ENCODE measurements around the gene CAMTA1.
A peak's percentile ranks its signal among the peaks of the same experiment; 100 is the strongest.
"Not testable (repeated sequence)": the region's sequence is repeated elsewhere in the genome, so short reads cannot be mapped to it uniquely, and the experiment has no call there.

CAMTA1 gene

DNA sequence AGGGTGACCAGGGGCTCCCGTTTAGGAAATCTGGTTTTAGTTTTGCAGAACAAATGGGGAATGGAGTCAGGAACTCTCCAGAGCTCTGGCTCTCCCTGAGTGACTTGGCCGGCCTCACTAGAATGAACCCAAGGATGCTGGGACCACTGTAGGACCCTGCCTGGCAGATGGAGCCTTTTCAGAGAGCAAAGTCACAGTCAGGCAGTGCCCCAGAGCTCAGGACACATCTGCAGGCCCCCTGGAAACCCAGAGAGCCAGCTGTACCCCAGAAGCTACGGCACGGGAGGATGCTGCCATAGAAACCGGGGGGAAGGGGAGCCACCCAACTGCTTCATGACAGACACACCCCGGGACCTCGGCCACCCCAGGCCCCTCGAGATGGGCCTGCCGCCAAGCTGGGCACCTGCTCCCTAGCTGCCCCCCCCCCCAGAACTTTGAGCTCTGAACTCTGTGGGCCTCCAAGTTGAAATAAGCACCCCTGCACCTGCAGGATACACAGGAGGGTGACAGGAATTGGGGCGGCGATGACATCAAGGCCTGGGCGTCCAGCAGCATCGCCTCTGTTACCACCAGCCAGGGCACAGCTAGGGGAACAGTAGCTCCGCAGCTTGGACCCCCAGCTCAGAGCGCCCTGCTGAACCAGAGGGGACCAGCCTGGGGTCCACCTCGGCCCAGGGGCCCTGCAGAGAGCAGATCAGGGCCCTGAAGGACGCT lies 894.1 kb downstream of the CAMTA1 start:
- no peak for DNase-seq (ENCODE audit: low read depth)

DNA sequence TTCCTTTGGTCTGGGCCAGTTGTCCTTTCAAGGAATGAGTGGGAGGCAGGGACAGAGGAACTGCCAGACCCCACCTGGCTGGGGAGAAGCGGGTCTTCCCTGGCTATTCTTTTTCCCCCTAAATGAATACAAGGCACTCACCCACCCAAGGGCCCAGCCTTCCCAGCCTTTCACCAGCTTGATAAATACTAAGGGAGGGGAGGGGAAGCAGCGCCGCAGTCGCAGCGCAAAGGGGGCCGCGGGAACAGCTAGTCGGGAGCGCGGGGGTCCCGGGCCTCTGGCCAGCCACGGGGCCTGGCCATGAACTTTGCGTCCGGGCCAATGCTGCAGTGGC lies 894.6 kb downstream of the CAMTA1 start:
- DNase-seq (ENCODE audit: low read depth), result no peak

DNA sequence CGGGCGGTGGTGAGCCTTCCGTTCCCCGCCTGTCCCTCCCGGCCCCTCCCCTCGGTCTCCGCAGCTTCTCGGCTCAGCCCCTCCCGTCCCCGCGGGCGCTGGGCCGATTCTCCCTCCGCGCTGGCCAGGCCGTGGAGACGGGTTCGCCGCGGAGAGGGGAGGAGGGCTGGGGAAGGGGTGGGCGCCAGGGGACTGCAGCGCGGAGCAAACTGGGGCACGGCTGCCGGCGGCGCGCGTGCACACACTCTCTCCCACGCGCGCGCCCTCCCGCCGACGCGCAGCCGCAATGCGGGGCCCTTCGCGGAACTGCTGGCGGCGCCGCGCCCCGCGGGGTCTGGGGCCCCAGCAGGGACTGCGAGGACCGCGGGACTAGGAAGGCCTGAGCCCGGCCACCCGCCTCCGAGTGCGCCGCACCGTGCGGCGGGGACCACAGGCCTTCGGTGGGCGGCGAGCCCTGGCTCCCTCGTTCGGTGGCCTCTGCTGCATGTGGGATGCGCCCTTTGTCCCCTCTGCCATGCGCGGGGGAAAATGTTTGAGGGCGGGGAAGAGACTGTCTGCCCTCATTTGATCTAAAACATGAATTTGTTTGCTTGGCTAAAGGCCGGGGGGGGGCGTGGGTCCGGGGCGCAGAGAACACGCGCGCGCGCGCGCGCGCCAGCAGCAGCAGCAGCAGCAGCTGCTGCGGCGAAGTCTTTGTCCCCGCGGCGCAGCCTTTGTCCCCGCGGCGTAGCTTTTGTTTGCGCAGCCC lies 895.1 kb downstream of the CAMTA1 start:
- DNase-seq (ENCODE audit: low read depth), result peak; percentile 22

DNA sequence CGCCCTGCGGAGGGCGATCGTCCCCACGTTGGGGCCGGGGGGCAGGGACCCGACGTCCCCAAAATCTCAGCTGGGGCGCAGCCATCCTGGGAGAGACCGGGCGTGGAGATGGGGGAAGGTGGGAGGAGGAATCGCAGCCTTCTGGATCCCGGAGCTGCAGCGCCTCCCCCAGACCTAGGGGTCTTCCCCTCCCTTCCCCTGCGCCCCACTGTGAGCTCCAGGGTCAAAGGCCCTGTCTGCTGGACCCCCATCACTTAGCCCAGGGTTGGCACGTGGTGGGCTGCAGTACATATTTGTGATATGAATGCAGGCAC lies 895.7 kb downstream of the CAMTA1 start:
- DNase-seq (ENCODE audit: low read depth), result no peak

DNA sequence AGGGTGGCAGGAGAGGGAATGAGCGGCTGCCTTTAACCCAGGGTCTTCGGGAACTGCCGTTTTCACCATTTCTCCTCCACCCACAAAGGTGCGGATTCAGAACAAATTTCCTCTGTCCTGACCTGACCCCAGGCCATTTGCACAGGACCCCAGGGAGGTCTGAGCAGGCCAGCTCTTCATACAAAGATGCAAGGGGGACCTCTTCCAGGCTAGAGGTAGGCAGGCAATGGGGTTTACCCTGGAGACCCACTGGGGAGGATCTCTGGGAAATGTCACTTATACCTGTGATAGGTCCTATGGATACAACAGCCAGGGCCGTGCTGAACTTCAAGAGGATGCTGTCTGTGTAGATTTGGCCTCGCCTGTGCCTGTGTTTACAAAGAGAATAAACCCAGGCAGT lies 896.1 kb downstream of the CAMTA1 start:
- no peak for DNase-seq (ENCODE audit: low read depth)

DNA sequence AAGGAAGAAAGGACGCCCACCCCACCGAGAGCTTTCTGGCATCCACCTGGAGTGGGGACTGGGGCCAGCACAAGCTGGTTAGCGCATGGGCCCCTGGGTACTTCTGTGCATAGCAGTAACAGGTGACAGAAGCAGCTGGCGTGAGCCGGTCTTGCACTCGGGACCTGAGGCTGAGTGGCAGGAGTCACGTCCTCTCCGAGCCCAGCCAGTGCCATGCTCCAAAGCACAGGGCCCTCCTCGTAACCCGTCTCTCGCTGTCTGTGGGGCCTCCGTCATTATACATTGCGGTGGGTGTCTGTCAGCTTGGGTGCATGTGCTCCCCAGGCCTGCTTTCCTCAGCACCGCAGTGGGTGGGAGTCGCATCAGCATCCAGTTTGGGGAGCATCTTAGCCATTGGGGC lies 898.3 kb downstream of the CAMTA1 start:
- no peak for DNase-seq (ENCODE audit: low read depth)

DNA sequence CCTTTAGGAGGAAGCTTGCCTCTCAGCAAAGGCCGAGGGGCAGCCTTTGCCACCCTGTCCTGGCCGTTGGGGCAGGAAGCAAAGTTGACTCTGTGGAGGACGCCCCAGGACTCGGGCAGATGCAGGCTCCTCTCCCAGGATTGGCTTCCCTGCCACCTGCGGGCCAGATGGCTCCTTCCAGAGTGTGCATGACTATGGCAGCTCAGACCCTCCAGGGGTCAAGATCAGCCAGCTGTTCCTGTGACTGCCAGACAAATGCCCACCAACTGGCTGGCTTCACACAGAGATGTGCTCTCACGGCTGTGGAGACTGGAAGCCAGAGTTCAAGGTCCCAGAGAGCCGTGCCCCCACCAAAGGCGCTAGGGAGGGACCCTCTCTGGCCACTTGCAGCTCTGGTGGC lies 898.9 kb downstream of the CAMTA1 start:
- no peak for DNase-seq (ENCODE audit: low read depth)

DNA sequence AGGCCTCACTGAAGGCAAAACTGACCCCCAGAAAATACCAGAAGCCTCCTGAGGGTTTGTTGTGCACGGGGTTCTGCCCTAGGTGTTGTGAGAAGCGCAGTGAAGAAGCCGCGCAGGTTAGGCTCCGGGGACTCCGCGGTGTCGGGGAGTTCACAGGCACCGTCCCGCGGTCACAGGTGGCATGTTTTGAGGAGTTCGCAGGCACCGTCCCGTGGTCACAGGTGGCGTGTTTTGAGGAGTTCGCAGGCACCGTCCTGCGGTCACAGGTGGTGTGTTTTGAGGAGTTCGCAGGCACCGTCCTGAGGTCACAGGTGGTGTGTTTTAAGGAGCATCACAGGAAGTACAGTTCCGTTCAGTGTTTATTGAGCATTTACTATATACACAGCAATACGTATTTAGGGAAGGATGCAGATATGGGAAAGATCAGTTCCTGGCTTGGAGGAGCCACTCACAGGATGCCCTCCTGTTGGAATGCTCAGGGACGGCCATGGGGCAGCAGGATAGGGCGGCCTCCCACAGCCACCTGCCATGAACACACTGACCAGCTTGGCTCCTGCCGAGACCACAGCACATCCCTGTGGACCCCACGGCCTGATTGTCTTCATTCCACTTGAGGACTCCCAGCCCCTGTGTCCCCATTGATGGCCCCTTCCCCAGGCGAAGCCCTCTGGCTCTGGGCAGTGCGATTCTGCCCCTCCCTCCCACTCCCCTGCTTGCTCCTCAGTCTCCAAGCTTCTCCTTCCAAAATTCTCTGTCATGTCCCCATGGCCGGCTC lies 899.8 kb downstream of the CAMTA1 start:
- no peak for DNase-seq (ENCODE audit: low read depth)

DNA sequence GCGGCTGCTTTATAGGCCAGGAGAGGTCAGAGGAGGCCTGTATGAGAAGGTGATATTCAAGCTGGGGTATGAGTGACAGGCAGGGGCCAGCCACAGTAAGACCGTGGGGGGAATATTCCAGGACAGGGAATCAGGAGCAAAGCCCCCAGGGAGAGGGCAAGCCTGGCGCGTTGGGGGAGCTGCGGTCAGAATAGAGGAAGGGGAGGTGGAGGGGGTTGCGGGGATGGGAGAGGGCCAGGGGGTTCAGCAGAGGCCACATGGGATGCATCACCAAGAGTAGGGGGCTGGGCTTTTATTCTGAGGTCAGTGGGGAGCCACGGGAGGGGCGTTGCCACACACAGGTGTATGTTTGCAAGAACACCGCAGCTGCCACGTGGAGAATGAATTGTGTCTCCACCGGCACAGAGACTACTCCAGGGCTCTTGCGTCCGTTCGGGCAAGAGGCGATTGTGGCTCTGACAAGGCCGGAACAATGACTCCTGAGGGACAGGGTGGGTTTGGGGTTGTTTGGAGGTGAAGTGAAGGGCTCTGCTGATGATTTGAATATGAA lies 901.1 kb downstream of the CAMTA1 start:
- no peak for DNase-seq (ENCODE audit: low read depth)

DNA sequence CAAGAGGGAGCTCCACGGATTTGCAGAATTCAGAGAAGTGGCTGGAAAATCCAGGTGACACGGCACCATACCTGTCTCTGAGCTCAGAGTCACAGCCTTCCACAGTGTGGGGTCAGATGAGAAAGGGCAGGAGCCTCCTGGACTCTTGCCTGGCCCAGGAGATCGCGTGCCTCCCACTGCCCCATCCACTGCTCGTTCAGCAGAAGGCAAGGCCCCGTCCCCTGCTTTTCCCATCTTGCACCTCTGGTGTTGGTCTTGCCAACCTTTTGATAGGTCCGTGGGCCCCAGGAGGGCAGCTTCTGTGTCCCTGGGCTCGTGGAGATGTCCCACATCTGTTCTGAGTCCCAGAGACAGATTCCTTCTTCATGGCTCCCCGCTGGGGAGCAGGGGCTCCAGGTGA lies 902.2 kb downstream of the CAMTA1 start:
- DNase-seq (ENCODE audit: low read depth), result no peak

DNA sequence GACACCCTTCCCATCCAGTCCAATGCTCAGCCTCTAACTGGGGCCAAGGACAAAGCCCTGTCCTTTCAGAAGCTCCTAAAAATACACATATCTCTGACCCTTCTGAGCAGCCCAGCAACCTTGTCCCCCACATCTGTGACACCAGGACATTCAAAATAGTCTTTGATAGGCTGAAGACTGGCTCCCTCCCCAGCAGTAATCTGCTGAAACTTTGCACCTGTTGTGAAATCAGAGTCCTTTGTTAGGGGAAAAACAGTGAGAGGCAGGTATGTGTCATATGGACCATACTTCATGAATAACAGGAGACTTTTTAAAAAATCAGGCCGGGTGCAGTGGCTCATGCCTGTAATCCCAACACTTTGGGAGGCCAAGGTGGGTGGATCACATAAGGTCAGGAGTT lies 903.4 kb downstream of the CAMTA1 start:
- no peak for DNase-seq (ENCODE audit: low read depth)

DNA sequence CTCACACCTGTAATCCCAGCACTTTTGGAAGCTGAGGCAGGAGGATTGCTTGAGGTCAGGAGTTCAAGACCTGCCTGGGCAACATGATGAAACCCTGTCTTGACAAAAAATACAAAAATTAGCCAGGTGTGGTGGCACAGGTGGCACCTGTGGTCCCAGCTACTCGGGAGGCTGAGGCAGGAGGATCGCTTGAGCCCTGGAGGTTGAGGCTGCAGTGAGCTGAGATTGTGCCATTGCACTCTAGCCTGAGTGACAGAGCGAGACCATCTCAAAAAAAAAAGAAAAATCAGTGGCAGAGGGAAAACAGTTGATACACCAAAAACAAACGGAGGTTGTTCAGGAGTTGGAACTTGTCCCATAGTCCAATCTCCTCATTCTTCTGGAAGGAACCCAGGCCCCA lies 904.1 kb downstream of the CAMTA1 start:
- not testable (repeated sequence) for DNase-seq (ENCODE audit: low read depth)

DNA sequence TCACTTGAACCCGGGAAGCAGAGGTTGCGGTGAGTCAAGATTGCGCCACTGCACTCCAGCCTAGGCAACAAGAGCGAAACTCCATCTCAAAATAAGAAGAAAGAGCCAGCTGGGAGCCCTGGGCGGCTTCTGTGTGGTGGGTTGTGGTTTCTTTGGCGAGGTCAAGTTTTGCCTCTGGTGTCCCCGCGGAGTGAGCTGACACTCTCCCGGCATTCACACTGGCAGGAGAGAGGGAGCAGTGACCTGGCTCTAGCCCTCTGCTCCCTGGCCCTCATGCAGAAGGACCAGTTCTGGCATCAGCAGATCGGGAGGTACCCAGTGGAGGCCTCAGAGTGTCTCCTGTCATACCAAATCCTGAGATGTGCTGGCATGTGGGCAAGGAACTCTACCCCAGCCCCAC lies 904.8 kb downstream of the CAMTA1 start:
- DNase-seq (ENCODE audit: low read depth), result no peak

DNA sequence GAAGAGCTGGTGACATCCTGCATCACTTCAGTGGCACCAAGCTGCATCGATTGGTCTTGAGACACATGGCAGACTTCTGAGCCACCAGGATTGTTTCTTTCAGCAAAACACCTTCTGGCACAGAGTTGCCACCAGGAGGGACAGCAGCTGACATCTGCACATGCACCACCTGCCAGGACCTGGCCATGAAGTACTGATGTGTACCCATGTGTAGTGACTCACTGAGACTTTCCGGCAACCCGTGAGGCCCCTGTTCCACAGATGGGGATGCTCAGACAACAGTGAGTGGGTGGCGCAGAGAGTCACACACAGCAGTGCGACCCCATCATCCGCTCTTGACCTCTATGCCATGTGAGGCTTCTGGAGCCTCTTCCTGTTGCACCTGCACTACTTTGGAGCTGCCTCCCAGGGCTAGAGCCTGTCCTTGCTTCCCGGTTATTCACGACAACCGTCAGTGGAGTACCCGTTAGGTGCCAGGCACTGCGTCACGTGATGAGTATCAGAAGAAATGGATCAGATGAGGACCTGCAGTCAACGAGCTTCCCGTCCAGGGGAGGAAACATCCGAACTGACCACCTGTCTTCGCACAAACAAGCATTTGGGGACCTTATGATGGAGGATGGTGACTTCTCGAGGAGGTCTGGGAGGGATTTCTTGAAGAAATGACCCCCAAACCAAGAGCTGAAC lies 905.4 kb downstream of the CAMTA1 start:
- DNase-seq (ENCODE audit: low read depth), result no peak

DNA sequence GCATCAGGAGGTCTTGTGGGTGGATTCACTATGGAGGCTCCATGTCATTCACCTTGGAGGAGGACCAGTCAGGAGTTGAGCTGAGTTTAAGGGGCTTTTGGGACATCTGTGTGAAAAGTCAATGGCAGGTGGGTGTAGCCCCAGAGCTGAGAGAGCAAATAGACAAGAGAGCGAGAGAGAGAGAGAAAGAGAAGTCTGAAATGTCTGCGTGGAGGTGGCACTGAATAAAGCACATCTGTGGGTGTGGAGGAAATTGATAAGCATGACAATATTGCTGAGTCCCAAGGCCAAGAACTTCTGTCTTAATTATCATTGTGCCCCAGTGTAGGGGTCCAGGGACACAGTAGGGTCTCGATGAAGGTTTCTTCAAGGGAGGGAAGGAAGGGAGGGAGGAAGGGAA lies 906.3 kb downstream of the CAMTA1 start:
- DNase-seq (ENCODE audit: low read depth), result no peak

DNA sequence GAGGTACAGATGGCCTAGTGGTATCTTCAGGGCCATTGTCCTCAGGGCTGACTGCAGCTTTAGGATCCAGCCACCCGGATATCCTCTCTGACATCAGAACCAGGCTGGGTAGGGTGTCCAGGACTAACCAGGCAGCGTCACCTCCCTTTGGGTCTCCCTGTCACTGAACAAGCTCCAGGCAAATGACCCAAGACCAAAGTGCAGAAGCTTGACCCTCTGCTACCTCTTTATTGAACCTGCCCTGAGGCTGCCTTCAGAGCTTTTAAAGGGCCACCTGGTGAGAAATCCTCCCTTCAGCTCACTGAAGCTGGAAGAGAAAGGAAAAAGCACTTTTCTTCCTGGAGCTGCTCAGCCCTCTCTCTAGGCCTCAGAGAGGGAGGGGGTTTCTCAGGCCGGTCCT lies 906.8 kb downstream of the CAMTA1 start:
- DNase-seq (ENCODE audit: low read depth), result no peak

DNA sequence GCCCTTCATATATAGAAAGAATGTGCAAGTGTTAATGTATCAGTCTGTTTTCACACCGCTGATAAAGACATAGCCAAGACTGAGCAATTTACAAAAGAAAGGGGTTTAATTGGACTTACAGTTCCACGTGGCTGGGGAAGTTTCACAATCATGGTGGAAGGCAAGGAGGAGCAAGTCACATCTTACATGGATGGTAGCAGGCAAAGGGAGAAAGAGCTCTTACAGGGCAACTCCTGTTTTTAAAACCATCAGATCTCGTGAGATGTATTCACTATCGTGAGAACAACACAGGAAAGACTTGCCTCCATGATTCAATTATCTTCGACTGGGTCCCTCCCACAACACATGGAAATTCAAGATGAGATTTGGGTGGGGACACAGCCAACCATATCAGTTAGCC lies 907.8 kb downstream of the CAMTA1 start:
- not testable (repeated sequence) for DNase-seq (ENCODE audit: low read depth)

DNA sequence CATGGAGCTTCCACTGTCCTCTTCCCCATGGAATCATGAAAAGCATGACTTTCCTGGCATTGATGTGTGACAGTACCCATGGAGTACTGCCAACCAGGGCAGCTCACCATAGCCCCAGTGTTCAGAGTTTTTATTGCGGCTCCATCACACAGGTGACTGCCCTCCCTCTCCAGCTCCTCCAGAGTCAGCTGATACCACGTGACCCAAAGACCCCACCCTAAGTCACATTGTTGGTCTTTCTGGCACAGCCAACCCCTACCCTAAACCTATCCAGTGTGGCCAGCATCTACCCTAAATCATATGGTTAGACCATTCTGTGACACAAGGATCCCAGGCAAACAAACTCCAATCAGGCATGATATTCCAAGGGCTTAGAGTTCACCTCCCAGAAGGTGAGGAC lies 908.4 kb downstream of the CAMTA1 start:
- DNase-seq (ENCODE audit: low read depth), result no peak

DNA sequence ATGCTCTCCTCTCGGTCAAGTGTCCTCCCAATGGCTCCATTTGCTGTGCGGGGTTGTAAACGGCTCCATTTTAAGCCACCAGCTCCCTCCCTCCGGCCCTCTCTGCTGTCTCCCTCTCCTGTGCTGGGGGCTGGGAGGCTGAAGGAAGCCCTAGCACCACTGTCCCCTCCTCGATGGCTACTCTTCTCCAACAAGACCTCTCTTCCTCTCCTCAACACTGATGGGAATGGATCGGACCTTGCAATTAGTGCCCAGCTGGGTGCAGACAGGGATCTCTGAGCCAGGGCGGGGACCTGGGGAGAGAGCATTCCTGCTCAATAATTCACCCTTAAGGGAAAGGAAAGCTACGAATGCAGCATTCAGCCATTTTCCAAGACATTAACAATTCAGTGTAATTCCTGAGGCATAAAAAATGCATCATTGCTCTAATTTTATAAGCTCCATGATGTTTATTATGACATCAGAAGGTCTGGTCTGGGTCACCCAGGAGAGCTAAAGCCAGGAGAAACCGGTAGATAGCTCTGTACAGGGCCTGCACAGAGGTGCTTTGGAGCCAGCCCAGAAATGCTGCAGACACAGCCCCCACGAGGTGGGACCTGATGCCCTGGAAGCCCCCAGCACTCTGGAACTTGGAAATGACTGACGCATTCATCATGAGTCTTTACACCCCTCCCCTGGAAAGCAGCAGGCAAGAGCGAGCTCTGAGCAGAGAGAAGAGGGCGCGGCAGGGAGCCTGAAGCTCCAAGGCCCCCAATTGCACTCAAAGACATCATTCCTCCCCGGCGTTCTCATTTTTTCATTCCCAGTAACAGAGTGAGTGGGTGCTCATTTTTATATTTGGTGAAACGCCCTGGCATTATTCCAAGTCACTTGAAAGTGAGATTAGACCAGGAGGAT lies 909.6 kb downstream of the CAMTA1 start:
- no peak for DNase-seq (ENCODE audit: low read depth)

DNA sequence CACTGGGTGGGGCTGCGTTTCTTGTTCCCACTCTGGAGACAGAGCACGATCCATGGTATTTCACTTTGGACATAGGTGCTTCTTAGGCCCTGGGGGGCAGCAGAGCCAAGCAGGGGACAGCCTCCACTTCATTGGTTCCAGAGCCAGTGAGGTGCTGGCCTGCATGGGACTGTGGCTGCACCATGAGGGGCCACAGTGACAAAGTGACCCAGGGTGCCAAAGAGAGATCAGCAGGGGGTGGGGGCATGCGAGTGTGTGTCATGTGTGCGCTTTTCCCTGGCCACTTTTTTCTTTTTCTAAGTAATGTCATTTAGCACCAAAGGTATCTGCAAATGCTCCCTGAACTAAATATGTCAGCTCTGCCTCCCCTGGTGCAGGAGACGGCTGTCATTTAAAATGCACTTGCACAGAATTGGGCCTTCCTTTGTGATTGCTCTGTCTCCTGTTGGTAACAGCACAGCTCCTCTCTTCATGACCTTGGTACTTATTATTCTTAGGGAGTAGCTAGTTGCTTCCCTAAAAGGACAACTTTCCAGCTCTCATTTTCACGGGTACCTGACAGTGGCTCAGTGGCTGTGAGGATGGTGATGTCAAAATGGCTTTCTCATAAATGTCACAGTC lies 910.4 kb downstream of the CAMTA1 start:
- no peak for DNase-seq (ENCODE audit: low read depth)

DNA sequence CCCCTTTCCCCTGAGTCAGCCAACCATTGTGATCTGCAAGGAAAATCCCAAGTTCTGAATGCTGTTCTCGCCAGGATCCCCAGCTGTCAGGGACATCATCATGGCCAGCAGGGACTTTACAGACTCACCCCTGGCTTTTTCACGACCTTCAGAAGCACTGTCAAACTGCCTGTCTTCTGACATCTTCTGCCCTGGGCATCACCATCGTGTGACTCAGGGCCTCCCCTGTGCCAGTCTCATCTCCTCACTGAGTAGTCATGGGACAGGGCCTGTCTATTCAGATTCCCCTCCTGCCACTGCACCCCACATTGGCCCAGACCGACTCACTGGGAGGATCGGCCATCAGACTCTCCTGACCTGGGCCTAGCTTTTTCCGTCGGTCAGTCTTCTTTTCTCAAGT lies 913.4 kb downstream of the CAMTA1 start:
- DNase-seq (ENCODE audit: low read depth), result no peak

Measured in ELR (cell line).